SHP77 (cell line): Measurements from ENCODE around the gene ANP32B.
"Not testable (repeated sequence)": the region's sequence is repeated elsewhere in the genome, so short reads cannot be mapped to it uniquely, and the experiment has no call there.

Source experiments
- DNase-seq, 2 experiments: peaks; one replicate each; lab custom pipeline; 2025; lab: John Stamatoyannopoulos, UW

Gene ANP32B

GRCh38 chr9:97963232-97963631, 19.9 kb upstream of the ANP32B start:
- DNase-seq: no peak

DNA sequence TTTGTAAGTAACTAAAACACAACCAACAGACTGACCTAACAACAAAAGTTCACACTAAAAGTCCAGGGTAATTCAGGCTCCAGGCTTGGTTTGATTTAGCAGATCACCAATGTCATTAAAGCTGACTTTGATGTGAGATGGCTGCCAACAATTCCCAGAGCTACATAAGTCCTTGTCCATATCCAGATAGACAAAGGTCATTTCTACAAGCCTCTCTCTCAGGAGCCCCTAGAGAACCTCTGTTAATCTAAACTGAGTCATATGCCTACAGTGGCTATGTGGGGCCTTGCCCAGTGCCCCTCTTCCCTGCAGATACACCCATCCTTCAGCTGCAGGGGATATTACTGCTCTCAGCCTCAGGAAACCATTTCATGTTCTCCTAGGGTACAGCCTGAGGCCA, 18.2 kb upstream of the ANP32B start:
- no peak for DNase-seq

GRCh38 chr9:97966493-97966892, 16.6 kb upstream of the ANP32B start:
- DNase-seq: no peak

GRCh38 chr9:97969014-97969413, 14.1 kb upstream of the ANP32B start:
- no peak for DNase-seq

DNA sequence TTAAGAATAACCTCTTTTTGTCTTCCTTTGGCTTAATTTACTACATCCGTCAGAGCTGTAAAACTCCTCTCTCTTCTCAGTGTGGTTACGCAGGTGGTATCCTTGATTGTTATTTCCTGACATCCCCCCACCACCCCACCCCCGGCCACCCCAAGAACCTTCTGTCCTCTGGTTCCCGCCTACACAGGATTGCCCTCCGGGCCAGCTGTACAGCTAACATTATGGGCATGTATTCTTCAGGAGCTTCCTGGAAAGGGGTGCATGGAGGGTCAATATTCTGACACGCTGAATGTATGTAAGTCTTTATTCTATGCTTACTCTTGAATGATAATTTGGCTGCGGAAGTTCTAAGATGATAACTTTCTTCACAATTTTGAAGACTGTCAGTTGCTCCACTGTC, 13.0 kb upstream of the ANP32B start:
- no peak for DNase-seq

DNA sequence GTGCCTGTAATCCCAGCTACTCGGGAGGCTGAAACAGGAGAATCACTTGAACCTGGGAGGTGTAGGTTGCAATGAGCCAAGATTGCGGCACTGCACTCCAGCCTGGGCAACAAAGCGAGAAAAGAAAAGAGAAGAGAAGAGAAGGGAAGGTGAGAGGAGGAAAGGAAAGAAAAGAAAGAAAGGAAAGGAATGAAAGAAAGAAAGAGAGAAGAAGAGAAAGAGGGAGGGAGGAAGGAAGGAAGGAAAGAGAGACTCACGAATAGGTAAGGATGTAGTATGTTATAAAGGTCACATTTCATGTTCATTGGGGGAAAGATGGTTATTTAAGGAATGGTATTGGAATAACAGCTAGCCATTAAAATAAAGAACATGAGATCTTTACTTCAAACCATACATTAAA, 10.4 kb upstream of the ANP32B start:
- DNase-seq: no peak

GRCh38 chr9:97975376-97975775, 7.8 kb upstream of the ANP32B start:
- no peak for DNase-seq

GRCh38 chr9:97976633-97977032, 6.5 kb upstream of the ANP32B start:
- not testable (repeated sequence) for DNase-seq

DNA sequence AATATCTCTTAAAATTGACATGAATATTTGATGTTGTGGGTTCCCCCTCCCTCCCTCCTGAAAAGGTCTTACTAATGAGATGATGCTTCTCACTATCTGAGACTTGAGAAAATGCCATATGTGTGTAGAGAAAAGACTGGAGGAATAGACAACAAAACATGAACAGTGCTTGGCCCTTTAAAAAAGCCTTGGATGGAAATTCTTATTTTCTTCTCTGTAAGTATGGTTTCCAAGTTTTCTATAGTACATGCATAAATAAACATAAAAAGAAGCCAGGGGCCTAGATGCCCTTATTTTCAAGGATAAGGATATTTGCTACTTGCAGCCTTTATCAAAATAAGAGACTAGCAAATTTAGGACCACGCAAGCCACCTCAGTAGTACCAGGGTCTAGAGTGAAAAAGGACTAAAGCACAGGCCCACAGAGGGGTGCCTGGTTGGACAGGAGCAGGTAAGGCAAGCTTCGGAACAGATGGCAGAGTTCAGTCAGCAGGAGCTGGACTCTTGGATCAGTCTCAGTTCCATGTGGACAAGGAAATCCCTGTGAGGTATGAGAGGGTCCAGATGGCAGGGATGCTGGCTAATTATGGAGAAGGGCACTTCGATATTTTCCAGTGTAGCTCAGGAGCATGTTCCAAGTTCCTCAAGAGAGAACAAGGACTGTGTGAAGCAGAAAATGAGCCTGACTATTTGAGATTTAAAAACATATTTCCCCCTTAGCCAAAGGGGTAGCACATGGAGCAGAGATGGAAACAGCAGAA, 4.6 kb upstream of the ANP32B start:
- DNase-seq: no peak

DNA sequence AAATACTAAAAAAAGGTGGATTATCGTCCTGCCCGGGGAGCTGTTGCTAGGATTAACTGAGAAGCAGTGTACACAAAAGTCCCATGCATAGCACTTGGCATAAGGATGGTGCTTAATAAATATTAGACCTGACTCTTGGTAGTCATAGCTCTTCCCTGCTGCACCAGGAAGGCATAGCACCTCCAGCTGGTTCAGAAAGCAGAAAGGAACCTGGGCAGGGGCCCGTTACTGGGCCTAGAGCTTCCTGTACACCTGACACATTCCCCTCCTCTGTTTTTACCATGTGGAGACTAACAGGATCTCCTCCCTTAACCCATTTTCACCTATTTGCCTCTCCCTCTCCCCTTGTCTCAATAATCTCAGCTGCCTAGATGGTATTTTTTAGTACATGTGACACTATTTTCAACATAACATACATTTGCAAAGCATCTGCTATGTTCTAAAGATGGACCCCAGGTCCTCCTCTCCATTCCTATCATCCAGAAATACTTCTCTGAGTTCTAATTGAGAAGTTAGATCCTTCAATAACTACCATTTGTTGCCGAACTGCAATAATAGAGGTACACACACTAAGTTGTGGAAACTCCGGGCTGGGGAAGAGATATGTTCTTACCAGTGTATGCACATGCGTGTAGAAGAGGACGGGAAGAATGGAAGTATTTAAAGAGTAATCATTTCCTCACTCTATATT, 3.2 kb upstream of the ANP32B start:
- no peak for DNase-seq

- no peak for DNase-seq
Observed at GRCh38 chr9:97980479-97980803, 2.7 kb upstream of the ANP32B start.

- DNase-seq: no peak
Observed at GRCh38 chr9:97980918-97981845, 2.0 kb upstream of the ANP32B start.

GRCh38 chr9:97981846-97982682, 1.1 kb upstream of the ANP32B start:
- DNase-seq: no peak

DNA sequence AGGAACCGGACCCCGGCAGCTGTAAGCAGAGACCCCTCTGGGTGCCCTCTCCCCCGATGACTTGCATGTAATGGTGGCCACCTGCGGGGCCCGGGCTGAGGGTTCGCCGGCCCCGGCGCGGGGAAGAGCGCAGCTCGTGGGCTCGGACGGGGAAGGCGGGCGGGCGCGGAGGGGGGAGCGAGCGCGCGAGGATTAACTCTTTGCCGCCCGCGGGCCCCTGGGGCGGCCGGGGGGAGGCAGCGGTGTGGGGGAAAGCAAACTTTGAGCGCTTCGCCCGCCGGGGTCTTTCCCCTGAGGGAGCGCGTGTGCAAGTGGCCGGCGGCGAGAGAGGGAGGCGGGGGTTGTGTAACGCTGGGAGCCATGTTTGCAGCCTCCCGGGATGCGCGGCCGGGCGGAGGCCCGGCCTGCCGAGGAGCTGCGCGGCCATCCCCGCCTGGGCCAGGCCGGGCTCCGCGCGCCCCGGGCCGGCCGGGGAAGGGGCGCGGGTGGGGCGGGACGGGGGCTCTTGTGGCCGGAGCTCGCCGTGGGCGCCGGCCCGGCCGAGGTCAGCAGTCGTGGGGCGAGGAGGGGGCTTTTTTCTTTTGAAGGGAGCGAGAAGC, 547 bp downstream of the ANP32B start:
- peak in 1 of 2 experiments; percentile 29 for DNase-seq

GRCh38 chr9:97984188-97985057, 1.3 kb downstream of the ANP32B start:
- DNase-seq: peak; percentile 48 to 61

- no peak for DNase-seq
Observed at GRCh38 chr9:97985058-97985861, 2.1 kb downstream of the ANP32B start.

GRCh38 chr9:97987487-97987886, 4.3 kb downstream of the ANP32B start:
- DNase-seq: no peak

- DNase-seq: no peak
Observed at GRCh38 chr9:97990259-97990658, 7.1 kb downstream of the ANP32B start.

DNA sequence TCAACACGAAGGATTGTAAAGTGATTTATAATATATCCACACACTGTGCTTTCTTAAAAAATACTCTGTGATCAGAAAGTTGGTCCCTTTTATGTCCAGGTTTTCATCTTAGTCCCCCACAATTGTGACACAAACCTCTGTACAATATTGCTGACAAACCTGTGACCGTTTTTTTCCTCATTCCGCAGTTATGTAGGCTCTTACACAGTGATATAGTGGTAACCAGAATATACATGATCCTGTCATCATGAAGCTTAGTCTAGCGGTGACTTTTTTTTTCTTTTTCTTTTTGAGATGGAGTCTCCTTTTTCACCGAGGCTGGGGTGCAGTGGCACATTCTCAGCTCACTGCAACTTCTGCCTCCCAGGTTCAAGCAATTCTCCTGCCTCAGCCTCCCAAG, 8.7 kb downstream of the ANP32B start:
- DNase-seq: no peak

DNA sequence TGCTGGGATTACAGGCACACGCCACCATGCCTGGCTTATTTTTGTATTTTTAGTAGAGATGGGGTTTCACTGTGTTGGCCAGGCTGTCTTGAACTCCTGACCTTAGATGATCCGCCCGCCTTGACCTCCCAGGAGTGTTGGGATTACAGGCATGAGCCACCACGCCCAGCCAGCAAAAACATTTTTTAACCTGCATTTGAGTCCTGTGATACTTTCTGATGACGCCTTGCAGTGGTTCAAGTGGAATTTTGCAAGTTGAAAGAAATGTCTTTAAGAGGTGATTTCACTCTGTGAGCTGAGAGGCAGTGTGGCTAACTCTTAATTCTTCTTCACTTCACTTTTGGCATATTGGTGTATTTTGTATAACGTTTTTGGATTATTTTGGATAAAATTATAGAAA, 9.1 kb downstream of the ANP32B start:
- no peak for DNase-seq
